GM23338 (cell line): ENCODE measurements around the gene TYSND1. TPM values are rescaled to one million over a fixed set of nuclear protein-coding genes. Genes with fewer than 3 reads are reported as not detected.

ENCODE experiments used
- CREB1 ChIP-seq: fragments of 250-450 bp; sonication (Bioruptor Pico); IDR thresholded peaks from 2 replicates; pipeline ENCODE4 v1.5.0; 2020; ENCODE audit warnings: low read depth, mild to moderate bottlenecking, moderate library complexity
- CTCF ChIP-seq, 2 experiments: fragments of 200-600 bp in 1 of 2; sonication (generic) in 1 of 2; conservative IDR thresholded peaks; 2 replicates each; pipeline versions ENCODE4 v1.5.1 to v1.6.1; 2016 to 2017; ENCODE audit warnings: antibody characterized with exemption in 2 of 2, low read depth in 2 of 2, mild to moderate bottlenecking in 2 of 2, moderate library complexity in 1 of 2
- ETS1 ChIP-seq: IDR thresholded peaks from 2 replicates; pipeline ENCODE4 v1.6.1; 2016; ENCODE audit warnings: antibody characterized with exemption
- EZH2phosphoT487 ChIP-seq: fragments of 200-600 bp; sonication (generic); IDR thresholded peaks from one replicate; pipeline ENCODE4 v1.8.1; 2018; ENCODE audit warnings: antibody characterized with exemption; ENCODE audit not compliant: unreplicated experiment
- NANOG ChIP-seq: IDR thresholded peaks from 2 replicates; pipeline ENCODE4 v1.6.1; 2016; ENCODE audit warnings: antibody characterized with exemption, borderline replicate concordance
- POLR2AphosphoS5 ChIP-seq: IDR thresholded peaks from 2 replicates; pipeline ENCODE4 v1.6.1; 2016; ENCODE audit warnings: antibody characterized with exemption, low read depth
- STAT1 ChIP-seq: IDR thresholded peaks from one replicate; pipeline ENCODE4 v1.6.1; 2016; ENCODE audit warnings: antibody characterized with exemption; ENCODE audit not compliant: unreplicated experiment
- ZNF114 ChIP-seq: fragments of 250-450 bp; sonication (Bioruptor Pico); IDR thresholded peaks from 2 replicates; pipeline ENCODE4 v1.5.0; 2020; ENCODE audit warnings: mild to moderate bottlenecking, moderate library complexity
- ZNF331 ChIP-seq: fragments of 250-450 bp; sonication (Bioruptor Pico); IDR thresholded peaks from 2 replicates; pipeline ENCODE4 v1.5.0; 2020; ENCODE audit warnings: low read depth, mild to moderate bottlenecking, moderate library complexity
- polyA plus RNA-seq: library from polyadenylated mRNA; unstranded; fragments of >200 nt; fragmentation: Nextera tagmentation; extraction: Ambion mirVana; gene quantifications from 2 replicates; pipeline ENCODE4 v1.2.1, GENCODE V29; 2016
- total RNA-seq: library from RNA; depleted of rRNA; stranded (reverse); fragments of >200 nt; shearing (Covaris generic); gene quantifications from 2 replicates; pipeline ENCODE4 v1.2.3, GENCODE V29; 2014
- TF ChIP-seq, protein P1 (sequence below): fragments of 250-450 bp; sonication (Bioruptor Pico); IDR thresholded peaks from 2 replicates; pipeline ENCODE4 v1.5.0; 2020; ENCODE audit warnings: mild to moderate bottlenecking, moderate library complexity

TYSND1 gene
- total and polyA plus RNA-seq, 2 experiments from 2014 or later, result 5.2 to 19.5 TPM

DNA sequence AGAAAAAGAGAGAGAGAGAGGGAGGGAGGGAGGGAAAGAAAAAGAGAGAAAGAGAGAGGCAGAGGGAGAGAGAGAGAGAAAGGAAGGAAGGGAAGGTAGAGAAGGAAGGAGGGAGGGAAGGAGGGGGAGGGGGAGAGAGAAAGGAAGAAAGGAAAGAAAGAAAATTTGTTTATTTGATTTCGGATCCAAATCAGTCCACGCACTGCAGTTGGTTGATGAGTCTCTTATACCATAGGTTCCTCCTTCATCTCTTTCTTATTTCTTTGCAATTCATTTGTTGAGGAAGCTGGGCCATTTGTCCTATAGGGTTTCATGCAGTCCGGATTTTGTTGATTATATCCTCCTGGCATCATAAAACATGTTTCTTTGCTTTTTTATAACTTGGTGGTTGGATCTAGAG, 48.2 kb downstream of the TYSND1 start (continued):
- TF ChIP-seq, protein P1, sequence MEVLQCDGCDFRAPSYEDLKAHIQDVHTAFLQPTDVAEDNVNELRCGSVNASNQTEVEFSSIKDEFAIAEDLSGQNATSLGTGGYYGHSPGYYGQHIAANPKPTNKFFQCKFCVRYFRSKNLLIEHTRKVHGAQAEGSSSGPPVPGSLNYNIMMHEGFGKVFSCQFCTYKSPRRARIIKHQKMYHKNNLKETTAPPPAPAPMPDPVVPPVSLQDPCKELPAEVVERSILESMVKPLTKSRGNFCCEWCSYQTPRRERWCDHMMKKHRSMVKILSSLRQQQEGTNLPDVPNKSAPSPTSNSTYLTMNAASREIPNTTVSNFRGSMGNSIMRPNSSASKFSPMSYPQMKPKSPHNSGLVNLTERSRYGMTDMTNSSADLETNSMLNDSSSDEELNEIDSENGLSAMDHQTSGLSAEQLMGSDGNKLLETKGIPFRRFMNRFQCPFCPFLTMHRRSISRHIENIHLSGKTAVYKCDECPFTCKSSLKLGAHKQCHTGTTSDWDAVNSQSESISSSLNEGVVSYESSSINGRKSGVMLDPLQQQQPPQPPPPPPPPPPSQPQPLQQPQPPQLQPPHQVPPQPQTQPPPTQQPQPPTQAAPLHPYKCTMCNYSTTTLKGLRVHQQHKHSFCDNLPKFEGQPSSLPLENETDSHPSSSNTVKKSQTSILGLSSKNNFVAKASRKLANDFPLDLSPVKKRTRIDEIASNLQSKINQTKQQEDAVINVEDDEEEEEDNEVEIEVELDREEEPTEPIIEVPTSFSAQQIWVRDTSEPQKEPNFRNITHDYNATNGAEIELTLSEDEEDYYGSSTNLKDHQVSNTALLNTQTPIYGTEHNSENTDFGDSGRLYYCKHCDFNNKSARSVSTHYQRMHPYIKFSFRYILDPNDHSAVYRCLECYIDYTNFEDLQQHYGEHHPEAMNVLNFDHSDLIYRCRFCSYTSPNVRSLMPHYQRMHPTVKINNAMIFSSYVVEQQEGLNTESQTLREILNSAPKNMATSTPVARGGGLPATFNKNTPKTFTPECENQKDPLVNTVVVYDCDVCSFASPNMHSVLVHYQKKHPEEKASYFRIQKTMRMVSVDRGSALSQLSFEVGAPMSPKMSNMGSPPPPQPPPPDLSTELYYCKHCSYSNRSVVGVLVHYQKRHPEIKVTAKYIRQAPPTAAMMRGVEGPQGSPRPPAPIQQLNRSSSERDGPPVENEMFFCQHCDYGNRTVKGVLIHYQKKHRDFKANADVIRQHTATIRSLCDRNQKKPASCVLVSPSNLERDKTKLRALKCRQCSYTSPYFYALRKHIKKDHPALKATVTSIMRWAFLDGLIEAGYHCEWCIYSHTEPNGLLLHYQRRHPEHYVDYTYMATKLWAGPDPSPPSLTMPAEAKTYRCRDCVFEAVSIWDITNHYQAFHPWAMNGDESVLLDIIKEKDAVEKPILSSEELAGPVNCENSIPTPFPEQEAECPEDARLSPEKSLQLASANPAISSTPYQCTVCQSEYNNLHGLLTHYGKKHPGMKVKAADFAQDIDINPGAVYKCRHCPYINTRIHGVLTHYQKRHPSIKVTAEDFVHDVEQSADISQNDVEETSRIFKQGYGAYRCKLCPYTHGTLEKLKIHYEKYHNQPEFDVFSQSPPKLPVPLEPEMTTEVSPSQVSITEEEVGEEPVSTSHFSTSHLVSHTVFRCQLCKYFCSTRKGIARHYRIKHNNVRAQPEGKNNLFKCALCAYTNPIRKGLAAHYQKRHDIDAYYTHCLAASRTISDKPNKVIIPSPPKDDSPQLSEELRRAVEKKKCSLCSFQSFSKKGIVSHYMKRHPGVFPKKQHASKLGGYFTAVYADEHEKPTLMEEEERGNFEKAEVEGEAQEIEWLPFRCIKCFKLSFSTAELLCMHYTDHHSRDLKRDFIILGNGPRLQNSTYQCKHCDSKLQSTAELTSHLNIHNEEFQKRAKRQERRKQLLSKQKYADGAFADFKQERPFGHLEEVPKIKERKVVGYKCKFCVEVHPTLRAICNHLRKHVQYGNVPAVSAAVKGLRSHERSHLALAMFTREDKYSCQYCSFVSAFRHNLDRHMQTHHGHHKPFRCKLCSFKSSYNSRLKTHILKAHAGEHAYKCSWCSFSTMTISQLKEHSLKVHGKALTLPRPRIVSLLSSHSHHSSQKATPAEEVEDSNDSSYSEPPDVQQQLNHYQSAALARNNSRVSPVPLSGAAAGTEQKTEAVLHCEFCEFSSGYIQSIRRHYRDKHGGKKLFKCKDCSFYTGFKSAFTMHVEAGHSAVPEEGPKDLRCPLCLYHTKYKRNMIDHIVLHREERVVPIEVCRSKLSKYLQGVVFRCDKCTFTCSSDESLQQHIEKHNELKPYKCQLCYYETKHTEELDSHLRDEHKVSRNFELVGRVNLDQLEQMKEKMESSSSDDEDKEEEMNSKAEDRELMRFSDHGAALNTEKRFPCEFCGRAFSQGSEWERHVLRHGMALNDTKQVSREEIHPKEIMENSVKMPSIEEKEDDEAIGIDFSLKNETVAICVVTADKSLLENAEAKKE (CRISPR knock-in tag), result no peak
- TF ChIP-seq ETS1, result no peak
- no peak for TF ChIP-seq POLR2AphosphoS5
- no peak for TF ChIP-seq CTCF (conservative IDR thresholded peaks at IDR 0.05; ENCODE audit: low read depth in 2 of 2)
- TF ChIP-seq STAT1, result no peak
- no peak for TF ChIP-seq NANOG
- no peak for TF ChIP-seq ZNF114 (CRISPR knock-in tag)
- TF ChIP-seq EZH2phosphoT487, result no peak
- no peak for TF ChIP-seq CREB1
- no peak for TF ChIP-seq ZNF331 (CRISPR knock-in tag)
